Neural progenitor cell (in vitro differentiated cells): ENCODE results near the gene DPYSL5.

ENCODE experiments used
- EZH2 ChIP-seq: fragments of 200-600 bp; sonication (generic); IDR thresholded peaks from 2 replicates; pipeline ENCODE4 v1.6.1; 2017; ENCODE audit warnings: antibody characterized with exemption, mild to moderate bottlenecking, moderate library complexity
- TF ChIP-seq, protein P1 (sequence below): fragments of 200-600 bp; sonication (generic); IDR thresholded peaks from 2 replicates; pipeline ENCODE4 v1.5.1; 2017; ENCODE audit warnings: antibody characterized with exemption, mild to moderate bottlenecking

DNA sequence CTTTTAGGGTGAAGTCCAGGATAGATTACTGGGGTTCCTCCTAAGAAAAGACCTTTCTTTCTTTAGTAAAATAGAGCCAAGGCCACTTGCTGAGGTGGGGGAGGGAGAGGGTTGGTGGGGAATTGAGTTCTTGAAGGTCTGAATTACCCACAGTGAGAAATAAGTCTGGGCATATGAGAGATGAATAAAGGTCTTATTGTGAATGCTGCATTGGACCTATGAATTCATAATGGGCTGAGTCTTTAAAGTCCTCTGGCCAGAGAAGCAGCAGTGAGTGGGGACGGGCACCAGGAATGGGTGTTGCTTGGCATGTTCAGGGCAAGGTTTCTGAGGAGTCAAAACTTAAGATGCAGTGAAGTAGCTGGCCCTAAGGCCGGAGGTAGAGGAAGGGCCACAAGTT, 133.0 kb downstream of the DPYSL5 start:
- TF ChIP-seq, protein P1, sequence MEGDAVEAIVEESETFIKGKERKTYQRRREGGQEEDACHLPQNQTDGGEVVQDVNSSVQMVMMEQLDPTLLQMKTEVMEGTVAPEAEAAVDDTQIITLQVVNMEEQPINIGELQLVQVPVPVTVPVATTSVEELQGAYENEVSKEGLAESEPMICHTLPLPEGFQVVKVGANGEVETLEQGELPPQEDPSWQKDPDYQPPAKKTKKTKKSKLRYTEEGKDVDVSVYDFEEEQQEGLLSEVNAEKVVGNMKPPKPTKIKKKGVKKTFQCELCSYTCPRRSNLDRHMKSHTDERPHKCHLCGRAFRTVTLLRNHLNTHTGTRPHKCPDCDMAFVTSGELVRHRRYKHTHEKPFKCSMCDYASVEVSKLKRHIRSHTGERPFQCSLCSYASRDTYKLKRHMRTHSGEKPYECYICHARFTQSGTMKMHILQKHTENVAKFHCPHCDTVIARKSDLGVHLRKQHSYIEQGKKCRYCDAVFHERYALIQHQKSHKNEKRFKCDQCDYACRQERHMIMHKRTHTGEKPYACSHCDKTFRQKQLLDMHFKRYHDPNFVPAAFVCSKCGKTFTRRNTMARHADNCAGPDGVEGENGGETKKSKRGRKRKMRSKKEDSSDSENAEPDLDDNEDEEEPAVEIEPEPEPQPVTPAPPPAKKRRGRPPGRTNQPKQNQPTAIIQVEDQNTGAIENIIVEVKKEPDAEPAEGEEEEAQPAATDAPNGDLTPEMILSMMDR: no peak
- no peak for TF ChIP-seq EZH2
